Stimulated activated CD8-positive, alpha-beta memory T cell treated with anti-CD3 and anti-CD28 coated beads, Interleukin-4, amount 100 ng/mL, for 4 hours (primary cell): ENCODE data around the gene SETX.
"Not testable (repeated sequence)": the region's sequence is repeated elsewhere in the genome, so short reads cannot be mapped to it uniquely, and the experiment has no call there.

Experiments
- DNase-seq, 2 donors: peaks; one replicate each; pipeline ENCODE4 v3.0.0-alpha.2; 2020; ENCODE audit warnings: low read depth in 2 of 2, low spot score in 1 of 2

The SETX gene

GRCh38 chr9:132354637-132355355 lies at the start of gene SETX:
SETX (minus strand) TSS chr9:132354986; CDS start chr9:132349428, 5,558 bp downstream.
- DNase-seq: peak; percentile 89 to 97

- DNase-seq: no peak
Observed at GRCh38 chr9:132404228-132404881, 49.6 kb upstream of the SETX start.

GRCh38 chr9:132401824-132402223 lies 47.0 kb upstream of the SETX start:
- DNase-seq: no peak

GRCh38 chr9:132395560-132395959 lies 40.8 kb upstream of the SETX start:
- no peak for DNase-seq

- no peak for DNase-seq
Observed at GRCh38 chr9:132391449-132391848, 36.7 kb upstream of the SETX start.

GRCh38 chr9:132390966-132391365 lies 36.2 kb upstream of the SETX start:
- DNase-seq: no peak

GRCh38 chr9:132387133-132387532 lies 32.3 kb upstream of the SETX start:
- no peak for DNase-seq

- DNase-seq: no peak
Observed at GRCh38 chr9:132384376-132384775, 29.6 kb upstream of the SETX start.

- DNase-seq: no peak
Observed at GRCh38 chr9:132383462-132383883, 28.7 kb upstream of the SETX start.

- DNase-seq: no peak
Observed at GRCh38 chr9:132381966-132382541, 27.3 kb upstream of the SETX start.

- not testable (repeated sequence) for DNase-seq
Observed at GRCh38 chr9:132378416-132378815, 23.6 kb upstream of the SETX start.

- DNase-seq: not testable (repeated sequence)
Observed at GRCh38 chr9:132377769-132378168, 23.0 kb upstream of the SETX start.

GRCh38 chr9:132372177-132373095 lies 17.6 kb upstream of the SETX start:
- DNase-seq: no peak

GRCh38 chr9:132370592-132370991 lies 15.8 kb upstream of the SETX start:
- DNase-seq: no peak

- DNase-seq: no peak
Observed at GRCh38 chr9:132369421-132369820, 14.6 kb upstream of the SETX start.

- no peak for DNase-seq
Observed at GRCh38 chr9:132367613-132368313, 13.0 kb upstream of the SETX start.

- DNase-seq: no peak
Observed at GRCh38 chr9:132366481-132366880, 11.7 kb upstream of the SETX start.

- no peak for DNase-seq
Observed at GRCh38 chr9:132365986-132366385, 11.2 kb upstream of the SETX start.

- no peak for DNase-seq
Observed at GRCh38 chr9:132364068-132364467, 9.3 kb upstream of the SETX start.

GRCh38 chr9:132357764-132358163 lies 3.0 kb upstream of the SETX start:
- DNase-seq: no peak
